B cell (primary cell): ENCODE measurements around the gene SLC2A1.

Source experiments
- CTCF ChIP-seq: fragments of 200-600 bp; IDR thresholded peaks from one replicate; pipeline ENCODE4 v1.8.0; 2022; ENCODE audit warnings: antibody characterized with exemption, mild to moderate bottlenecking
- EZH2 ChIP-seq: IDR thresholded peaks from 2 replicates; pipeline ENCODE4 v1.6.1; 2012; ENCODE audit warnings: borderline replicate concordance, low read depth, mild to moderate bottlenecking, moderate library complexity, low read length; ENCODE audit not compliant: insufficient read depth, poor library complexity, severe bottlenecking

GRCh38 chr1:42943728-42944127 is 14.9 kb downstream of the SLC2A1 start:
- TF ChIP-seq EZH2 (no peak), CTCF (no peak)
